NCI-H2171 (cell line): ENCODE measurements around the gene DHDDS.
"Not testable (repeated sequence)": the region's sequence is repeated elsewhere in the genome, so short reads cannot be mapped to it uniquely, and the experiment has no call there.

ENCODE experiments used
- DNase-seq: peaks from one replicate; lab custom pipeline; 2025; lab: John Stamatoyannopoulos, UW

Gene DHDDS

DNA sequence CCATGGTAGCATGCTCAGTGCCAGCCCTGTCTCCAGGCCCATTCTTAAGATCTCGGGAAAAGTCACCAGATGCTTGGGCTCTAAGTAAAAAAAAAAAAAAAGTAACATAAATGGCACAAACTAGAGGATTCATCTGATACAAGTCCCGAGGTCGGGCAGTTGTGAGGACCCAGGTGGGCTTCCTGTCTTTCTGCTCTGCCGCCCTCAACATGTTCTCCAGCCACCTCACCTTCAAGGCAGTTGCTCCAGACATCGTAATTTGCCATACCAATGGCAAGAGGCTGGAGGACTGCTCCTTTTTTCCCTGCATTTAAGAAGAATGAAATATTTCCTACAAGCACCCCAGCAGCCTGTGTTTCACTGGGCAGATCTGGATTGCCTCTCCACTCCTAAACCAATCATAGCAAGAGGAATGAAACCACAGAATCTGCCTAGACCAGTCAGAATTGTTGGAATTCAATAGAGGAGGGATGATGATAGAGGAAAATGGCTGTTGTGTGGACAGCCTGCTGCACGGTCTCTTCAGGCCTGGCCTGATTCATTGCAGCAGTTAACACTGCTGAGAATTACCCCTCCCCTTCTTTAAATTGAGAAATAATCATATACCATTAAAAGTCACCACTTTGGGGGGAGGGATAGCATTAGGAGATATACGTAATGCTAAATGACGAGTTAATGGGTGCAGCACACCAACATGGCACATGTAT lies 45.5 kb downstream of the DHDDS start:
- DNase-seq: no peak

DNA sequence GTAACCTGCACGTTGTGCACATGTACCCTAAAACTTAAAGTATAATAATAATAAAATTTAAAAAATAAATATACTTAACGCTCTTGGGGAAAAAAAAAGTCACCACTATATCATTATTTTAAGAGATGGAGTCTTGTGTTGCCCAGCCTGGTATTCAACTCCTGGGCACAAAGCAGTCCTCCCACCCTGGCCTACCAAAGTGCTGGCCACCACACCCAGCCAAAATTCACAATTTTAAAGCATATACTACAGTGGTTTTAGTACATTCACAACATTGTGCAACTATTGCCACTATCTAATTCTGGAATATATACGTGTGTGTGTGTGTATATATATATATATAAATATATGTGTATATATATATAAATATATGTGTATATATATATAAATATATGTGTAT lies 46.0 kb downstream of the DHDDS start:
- no peak for DNase-seq

DNA sequence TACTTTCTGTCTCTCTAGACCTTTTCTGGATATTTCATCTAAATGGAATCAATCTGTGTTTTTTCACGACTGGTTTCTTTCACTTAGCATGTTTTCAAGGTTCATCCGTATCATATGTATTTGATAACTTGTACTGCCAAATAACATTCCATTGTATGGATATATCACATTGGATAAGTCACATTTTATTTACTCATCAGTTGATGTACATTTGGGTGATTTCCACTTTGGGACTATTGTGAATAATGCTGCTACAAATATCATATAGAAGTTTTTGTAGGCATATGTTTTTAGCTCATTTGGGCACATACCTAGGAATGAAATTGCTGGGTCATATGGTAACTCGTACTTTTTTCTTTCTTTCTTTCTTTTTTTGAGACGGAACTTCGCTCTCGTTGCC lies 46.9 kb downstream of the DHDDS start:
- DNase-seq: no peak

DNA sequence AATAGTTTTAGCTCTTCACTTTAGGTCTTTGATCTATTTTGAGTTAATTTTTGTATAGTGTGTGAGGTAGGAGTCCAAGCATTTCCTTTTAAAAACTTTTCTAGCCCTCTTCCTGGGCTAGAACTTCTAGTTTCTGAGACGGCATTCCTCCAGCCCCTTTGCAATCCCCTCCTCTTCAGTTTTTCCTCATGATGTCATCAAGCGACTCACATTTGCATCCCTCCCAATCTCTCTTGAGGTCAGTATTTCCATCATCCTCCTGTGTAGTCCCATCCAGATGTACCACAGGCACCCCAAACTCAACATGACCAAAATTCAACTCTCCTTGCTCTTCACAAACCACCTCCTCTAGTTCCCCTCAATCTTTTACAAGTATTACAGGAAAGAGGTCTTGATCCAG lies 50.8 kb downstream of the DHDDS start:
- DNase-seq: no peak

DNA sequence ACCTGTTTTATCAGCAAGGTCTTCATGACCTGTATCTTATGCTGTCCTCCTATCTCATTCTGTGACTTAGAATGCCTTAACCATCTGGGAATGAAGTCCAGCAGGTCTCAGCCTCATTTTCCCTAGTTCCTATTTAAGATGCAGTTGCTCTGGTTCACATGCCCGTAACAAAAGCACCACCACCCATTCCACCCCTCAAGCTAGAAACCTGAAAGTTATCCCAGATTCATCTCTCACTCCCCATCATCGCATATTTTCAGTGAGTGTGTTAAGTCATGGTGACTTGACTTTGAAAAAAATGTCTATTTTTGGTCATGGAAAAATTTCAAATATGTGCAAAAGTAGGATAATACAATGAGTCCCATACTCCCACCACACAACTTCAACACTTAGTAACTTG lies 51.9 kb downstream of the DHDDS start:
- no peak for DNase-seq

DNA sequence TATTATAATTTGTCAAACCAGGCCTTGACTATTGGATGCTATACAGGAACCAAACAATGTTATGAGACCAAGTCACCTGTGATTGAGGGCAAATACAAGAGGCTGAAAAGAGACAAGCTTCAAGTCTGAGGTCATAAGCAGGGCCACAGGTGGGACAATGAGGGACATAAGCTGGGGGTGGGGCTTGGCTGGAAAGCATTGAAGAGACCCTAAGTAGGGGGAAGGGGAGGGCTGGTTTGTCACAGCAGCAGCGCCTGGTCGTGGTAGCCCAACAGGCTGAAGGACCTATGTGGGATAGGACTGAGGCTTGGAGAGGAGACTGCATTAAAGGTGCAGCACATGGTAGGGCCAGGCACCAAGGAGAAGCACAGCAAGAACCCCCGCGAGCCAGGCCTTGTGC lies 58.0 kb downstream of the DHDDS start:
- DNase-seq: no peak

DNA sequence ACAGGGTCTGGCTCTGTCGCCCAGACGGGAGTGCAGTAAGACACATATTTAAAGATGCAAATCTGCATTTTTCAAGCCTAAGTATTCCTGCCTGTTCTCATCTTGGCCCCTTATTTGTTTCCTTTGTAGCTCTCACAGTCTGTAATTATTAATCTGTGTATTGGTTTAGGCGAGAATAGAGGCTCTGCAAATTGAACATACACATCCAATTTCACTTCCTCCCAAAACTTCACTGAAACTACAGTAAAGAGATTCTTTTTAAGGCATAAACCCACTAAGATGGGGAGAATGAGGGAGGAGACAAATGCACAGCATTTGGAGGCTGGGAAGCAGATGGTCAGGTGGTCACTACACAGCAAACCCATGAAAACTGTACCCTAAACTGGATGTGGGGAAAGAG lies 61.1 kb downstream of the DHDDS start:
- no peak for DNase-seq

DNA sequence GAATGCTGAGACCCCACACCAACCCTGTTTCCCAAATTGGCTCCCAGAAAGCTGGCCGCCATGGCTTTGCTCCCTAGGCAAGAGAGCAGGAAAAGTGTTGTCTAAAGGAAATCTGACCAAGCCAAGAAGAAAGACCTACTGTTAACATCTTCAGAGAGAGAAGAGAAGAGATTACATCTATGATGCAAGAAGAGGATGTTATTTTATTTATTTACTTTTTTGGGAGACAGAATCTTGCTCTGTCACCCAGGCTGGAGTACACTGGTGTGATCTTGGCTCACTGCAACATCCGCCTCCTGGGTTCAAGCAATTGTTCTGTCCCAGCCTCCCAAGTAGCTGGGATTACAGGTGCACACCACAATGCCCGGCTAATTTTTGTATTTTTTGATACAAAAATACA lies 61.8 kb downstream of the DHDDS start:
- no peak for DNase-seq

DNA sequence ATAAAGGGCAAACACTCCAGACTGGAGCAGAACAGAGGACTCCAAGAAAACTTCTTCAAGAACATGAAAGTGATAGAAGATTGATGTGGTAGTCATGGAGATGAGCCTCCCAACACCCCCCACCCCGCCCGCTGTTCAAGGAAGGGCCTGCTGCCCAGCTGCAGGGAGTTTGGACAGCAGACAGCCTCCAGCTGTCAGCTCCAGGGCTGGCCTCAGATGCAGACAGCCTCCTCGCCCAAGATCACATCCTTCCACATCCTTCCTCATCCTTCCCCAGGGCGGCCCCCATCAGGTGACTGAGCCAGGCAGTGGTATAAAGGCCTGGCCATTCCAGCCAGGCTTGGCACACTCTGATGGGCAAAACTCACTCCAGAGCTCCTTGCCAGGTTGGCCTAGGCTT lies 64.7 kb downstream of the DHDDS start:
- DNase-seq: no peak

DNA sequence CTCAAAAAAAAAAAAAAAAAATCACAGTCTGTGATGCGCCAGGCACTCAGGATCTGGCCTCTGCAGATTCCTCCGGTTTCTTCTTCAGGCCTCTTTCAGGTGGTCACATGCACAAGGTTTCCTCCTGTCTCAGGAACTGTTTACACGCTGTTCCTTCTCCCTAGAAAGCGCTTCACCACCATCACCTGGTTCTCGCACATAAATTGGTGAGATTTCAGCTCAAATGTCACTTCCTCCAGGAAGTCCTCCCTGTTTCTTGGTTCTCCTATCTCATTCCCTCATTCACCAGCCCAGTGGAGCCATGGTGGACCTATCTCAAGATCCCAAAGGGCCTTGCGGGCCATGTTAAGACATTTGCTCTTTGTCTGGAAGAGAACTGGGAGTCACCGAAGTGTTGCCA lies 66.8 kb downstream of the DHDDS start:
- no peak for DNase-seq

DNA sequence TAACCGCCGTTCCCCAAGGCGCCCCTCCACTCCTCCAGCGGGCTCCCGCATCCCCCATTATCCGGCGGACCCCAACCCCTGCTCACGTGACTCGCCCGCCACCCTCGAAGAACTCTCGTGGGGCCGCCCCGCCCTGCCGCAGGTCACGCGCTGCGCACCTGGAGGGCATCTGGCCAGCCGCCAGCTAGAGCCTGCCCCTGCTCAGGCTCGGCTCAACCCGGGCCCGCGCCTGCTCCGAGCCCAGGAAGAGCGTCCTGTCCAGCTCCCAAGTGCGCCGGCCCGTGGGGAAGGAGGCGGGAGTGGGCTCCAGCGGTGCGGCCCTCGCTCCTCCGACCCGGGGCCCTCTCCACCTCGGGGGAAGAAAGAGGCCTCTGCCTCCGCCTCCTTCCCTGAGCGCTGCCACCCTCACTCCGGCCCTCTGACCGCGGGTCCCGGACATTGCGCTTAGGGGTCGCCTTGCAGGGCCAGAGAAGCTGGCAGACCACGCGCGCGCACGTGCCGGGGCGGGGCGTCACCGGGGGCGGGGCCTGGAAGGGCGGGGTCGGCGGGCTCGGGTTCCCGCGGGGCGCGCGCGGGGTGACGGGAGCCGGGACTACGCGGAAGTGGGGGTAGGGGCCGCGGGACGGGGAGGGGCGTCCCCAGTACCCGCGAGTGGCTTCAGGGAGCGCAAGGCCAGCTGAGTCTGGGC lies 68.5 kb downstream of the DHDDS start:
- peak; percentile 93 for DNase-seq

DNA sequence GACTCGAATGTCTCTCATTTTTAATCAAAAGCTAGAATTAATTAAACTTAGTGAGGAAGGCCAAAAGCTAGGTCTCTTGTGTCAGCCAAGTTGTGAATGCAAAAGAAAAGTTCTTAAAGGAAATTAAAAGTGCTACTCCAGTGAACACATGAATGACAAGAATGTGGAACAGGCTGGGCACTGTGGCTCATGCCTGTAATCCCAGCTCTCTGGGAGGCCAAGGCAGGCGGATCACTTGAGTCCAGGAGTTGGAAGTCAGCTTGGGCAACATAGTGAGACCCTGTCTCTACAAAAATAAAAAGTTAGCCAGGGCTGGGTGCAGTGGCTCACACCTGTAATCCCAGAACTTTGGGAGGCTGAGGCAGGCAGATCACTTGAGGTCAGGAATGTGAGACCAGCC lies 78.6 kb downstream of the DHDDS start:
- not testable (repeated sequence) for DNase-seq

DNA sequence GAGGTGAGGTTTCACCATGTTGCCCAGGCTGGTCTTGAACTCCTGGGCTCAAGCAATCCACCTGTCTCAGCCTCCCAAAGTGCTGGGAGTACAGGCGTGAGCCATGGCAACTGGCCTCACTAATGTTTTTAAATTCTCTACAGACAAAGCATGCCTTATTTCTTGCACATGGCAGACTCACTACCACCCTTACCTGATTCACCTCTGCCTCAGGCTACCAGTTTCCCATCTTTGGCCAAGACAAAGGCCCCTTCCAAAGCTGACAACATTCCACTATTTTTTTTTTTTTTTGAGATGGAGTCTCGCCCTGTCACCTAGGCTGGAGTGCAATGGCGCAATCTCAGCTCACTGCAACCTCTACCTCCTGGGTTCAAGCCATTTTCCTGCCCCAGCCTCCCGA lies 83.7 kb downstream of the DHDDS start:
- not testable (repeated sequence) for DNase-seq

DNA sequence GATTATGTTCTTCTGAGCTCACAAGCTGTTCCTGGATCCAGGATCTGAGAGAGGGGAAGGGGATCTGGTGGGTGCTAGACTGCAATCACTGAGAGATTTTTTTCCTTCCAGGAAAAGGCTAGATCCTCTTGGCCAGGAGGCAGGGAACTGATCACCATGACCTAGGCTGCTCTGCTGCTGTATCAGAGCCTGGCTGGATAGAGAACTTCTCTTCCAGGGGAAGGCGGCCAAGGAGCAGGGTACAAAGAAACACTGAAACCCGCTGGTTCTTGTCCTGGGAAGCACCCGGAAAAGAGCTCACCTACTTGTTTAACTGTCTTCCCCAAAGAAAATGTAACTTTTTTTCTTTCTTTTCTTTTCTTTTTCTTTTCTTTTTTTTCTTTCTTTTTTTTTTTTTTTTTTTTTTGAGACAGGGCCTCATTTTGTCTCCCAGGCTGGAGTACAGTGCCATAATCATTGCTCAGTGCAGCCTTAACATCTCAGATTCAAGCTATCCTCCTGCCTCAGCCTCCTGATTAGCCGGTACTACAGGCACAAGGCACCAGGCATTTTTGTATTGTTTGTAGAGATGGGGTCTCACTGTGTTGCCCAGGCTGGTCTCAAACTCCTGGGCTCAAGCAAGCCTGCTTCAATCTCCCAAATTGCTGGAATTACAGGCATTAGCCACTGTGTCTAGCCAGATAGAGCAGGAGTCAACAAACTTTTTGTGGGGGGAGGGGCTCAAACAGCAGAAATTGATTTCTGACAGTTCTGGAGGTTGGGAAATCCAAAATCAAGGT lies 85.1 kb downstream of the DHDDS start:
- DNase-seq: peak; percentile 75

DNA sequence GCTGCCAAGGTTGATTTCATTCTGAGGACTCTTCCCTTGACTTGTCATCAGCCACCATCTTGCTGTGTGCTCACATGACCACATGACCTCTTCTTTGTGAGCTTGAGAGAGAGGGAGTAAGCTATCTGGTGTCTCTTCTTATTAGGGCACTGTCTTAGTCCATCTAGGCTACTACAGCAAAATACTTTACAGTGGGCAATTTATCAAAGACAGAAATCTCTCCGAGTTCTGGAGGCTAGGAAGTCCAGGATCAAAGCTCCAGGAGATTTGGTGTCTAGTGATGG lies 85.6 kb downstream of the DHDDS start:
- DNase-seq: no peak

DNA sequence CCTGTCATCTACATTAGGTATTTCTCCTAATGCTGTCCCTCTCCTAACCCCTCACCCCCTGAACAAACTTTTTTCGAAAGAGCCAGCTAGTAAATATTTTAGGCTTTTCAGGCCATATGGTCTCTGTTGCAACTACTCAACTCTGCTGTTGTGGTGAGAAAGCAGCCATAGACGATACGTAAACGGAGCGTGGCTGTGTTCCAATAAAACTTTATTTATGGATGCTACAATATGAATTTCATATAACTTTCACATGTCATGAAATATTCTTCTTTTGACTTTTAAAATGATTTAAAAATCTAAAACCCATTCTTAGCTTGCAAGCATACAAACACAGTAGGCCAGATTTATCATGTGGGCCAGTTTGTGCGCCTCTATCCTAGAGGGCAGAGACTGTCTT lies 86.2 kb downstream of the DHDDS start:
- no peak for DNase-seq

DNA sequence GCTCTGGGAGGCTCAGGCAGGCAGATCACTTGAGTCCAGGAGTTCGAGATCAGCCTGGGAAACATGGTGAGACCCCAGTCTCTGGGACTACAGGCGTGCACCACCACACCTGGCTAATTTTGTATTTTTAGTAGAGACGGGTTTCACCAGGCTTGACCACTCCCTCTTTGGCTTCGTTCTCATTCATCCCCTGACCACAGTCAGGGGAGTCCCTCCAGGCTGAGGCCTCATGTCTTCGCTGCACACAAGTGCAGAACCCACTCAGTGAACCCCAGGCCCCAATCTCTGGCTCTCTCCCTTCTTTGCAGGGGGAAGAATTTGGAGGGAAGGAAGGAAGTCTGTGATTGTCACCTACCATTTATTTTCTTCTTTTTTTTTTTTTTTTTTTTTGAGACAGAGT lies 88.2 kb downstream of the DHDDS start:
- no peak for DNase-seq
